Mesenchymal stem cell (in vitro differentiated cells and primary cell): Measurements from ENCODE around the gene TCF4.
A peak's percentile ranks its signal among the peaks of the same experiment; 100 is the strongest.

ENCODE experiments used
- DNase-seq: peaks from one replicate; pipeline ENCODE4 v3.0.0-alpha.2; 2013
- H2AFZ ChIP-seq: one replicate; pipeline ENCODE4 v1.6.1; 2013; ENCODE audit warnings: low read depth, mild to moderate bottlenecking, control low read depth, inconsistent platforms, low read length, moderate library complexity
- H2AK5ac ChIP-seq: 2 replicates; pipeline ENCODE4 v1.6.1; 2013; ENCODE audit warnings: low read length, moderate library complexity, mild to moderate bottlenecking, inconsistent platforms; ENCODE audit not compliant: severe bottlenecking
- H2BK120ac ChIP-seq: one replicate; pipeline ENCODE4 v1.6.1; 2013; ENCODE audit warnings: low read depth, mild to moderate bottlenecking, inconsistent platforms, low read length, moderate library complexity
- H2BK12ac ChIP-seq, 2 experiments: one replicate each; pipeline ENCODE4 v1.6.1; 2013; ENCODE audit warnings: inconsistent platforms in 2 of 2, low read length in 2 of 2, mild to moderate bottlenecking in 2 of 2, moderate library complexity in 2 of 2, control low read depth in 1 of 2
- H2BK15ac ChIP-seq: one replicate; pipeline ENCODE4 v1.6.1; 2013; ENCODE audit warnings: mild to moderate bottlenecking, low read depth, inconsistent platforms; ENCODE audit not compliant: poor library complexity, severe bottlenecking
- H2BK5ac ChIP-seq: 2 replicates; pipeline ENCODE4 v1.6.1; 2013; ENCODE audit warnings: low read depth, mild to moderate bottlenecking, low read length, control low read depth, inconsistent platforms; ENCODE audit not compliant: poor library complexity, severe bottlenecking
- H3K14ac ChIP-seq, 2 experiments: one replicate each; pipeline ENCODE4 v1.6.1; 2013; ENCODE audit warnings: inconsistent platforms in 2 of 2, low read length in 2 of 2, control low read depth in 1 of 2, mild to moderate bottlenecking in 1 of 2, moderate library complexity in 1 of 2
- H3K18ac ChIP-seq, 2 experiments: one replicate each; pipeline ENCODE4 v1.6.1; 2013; ENCODE audit warnings: inconsistent platforms in 2 of 2, low read length in 2 of 2, control low read depth in 1 of 2, low read depth in 1 of 2, mild to moderate bottlenecking in 1 of 2
- H3K23ac ChIP-seq, 2 experiments: one replicate each; pipeline ENCODE4 v1.6.1; 2013; ENCODE audit warnings: inconsistent platforms in 2 of 2, low read length in 2 of 2, mild to moderate bottlenecking in 2 of 2, moderate library complexity in 2 of 2, control low read depth in 1 of 2
- H3K27ac ChIP-seq: 2 replicates; pipeline ENCODE4 v1.5.1; 2013; ENCODE audit warnings: mild to moderate bottlenecking, moderate library complexity, low read length, control low read depth, inconsistent platforms; ENCODE audit not compliant: poor library complexity, severe bottlenecking
- H3K27me3 ChIP-seq, 2 experiments: 2 replicates each; pipeline versions ENCODE4 v1.6.1 to v1.7.0; 2013; ENCODE audit warnings: low read length in 2 of 2, mild to moderate bottlenecking in 2 of 2, moderate library complexity in 2 of 2, control low read depth in 1 of 2, inconsistent platforms in 1 of 2; ENCODE audit not compliant: control insufficient read depth in 1 of 2, insufficient read depth in 1 of 2
- H3K36me3 ChIP-seq, 2 experiments: 2 replicates each; pipeline versions ENCODE4 v1.6.1 to v1.7.0; 2013; ENCODE audit warnings: low read length in 2 of 2, control low read depth in 1 of 2, inconsistent platforms in 1 of 2, low read depth in 1 of 2, mild to moderate bottlenecking in 1 of 2; ENCODE audit not compliant: insufficient read depth in 2 of 2, control insufficient read depth in 1 of 2
- H3K4ac ChIP-seq, 2 experiments: one replicate each; pipeline ENCODE4 v1.6.1; 2013; ENCODE audit warnings: inconsistent platforms in 2 of 2, low read length in 2 of 2, mild to moderate bottlenecking in 2 of 2, moderate library complexity in 2 of 2, control low read depth in 1 of 2, low read depth in 1 of 2
- H3K4me1 ChIP-seq: 2 replicates; pipeline ENCODE4 v1.6.1; 2013; ENCODE audit warnings: low read depth, low read length, control low read depth; ENCODE audit not compliant: control insufficient read depth, insufficient read depth
- H3K4me2 ChIP-seq: 2 replicates; pipeline ENCODE4 v1.6.1; 2013; ENCODE audit warnings: low read length, mild to moderate bottlenecking, inconsistent platforms; ENCODE audit not compliant: poor library complexity, severe bottlenecking
- H3K4me3 ChIP-seq, 2 experiments: 2 replicates each; pipeline versions ENCODE4 v1.5.1 to v1.7.0; 2013; ENCODE audit warnings: low read length in 2 of 2, mild to moderate bottlenecking in 2 of 2, control low read depth in 1 of 2, low read depth in 1 of 2; ENCODE audit not compliant: insufficient read depth in 1 of 2
- H3K79me1 ChIP-seq: replicated peaks from 2 replicates; pipeline ENCODE4 v1.6.1; 2013; ENCODE audit warnings: mild to moderate bottlenecking, control low read depth, low read length, inconsistent platforms; ENCODE audit not compliant: poor library complexity, severe bottlenecking
- H3K9ac ChIP-seq: 2 replicates; pipeline ENCODE4 v1.7.0; 2013; ENCODE audit warnings: mild to moderate bottlenecking, low read length, moderate library complexity
- H3K9me3 ChIP-seq: 2 replicates; pipeline ENCODE4 v1.7.0; 2013; ENCODE audit warnings: mild to moderate bottlenecking, low read length; ENCODE audit not compliant: control insufficient read depth
- H4K8ac ChIP-seq: one replicate; pipeline ENCODE4 v1.6.1; 2013; ENCODE audit warnings: inconsistent platforms, mild to moderate bottlenecking, low read length, moderate library complexity
- H4K91ac ChIP-seq: one replicate; pipeline ENCODE4 v1.6.1; 2013; ENCODE audit warnings: mild to moderate bottlenecking, low read length, inconsistent platforms
- WGBS: methylation state at CpG from one replicate; pipeline ENCODE4 v1.1.7; 2013; ENCODE audit warnings: mixed read lengths; 5-methylcytosine and 5-hydroxymethylcytosine counted together

Gene TCF4

DNA sequence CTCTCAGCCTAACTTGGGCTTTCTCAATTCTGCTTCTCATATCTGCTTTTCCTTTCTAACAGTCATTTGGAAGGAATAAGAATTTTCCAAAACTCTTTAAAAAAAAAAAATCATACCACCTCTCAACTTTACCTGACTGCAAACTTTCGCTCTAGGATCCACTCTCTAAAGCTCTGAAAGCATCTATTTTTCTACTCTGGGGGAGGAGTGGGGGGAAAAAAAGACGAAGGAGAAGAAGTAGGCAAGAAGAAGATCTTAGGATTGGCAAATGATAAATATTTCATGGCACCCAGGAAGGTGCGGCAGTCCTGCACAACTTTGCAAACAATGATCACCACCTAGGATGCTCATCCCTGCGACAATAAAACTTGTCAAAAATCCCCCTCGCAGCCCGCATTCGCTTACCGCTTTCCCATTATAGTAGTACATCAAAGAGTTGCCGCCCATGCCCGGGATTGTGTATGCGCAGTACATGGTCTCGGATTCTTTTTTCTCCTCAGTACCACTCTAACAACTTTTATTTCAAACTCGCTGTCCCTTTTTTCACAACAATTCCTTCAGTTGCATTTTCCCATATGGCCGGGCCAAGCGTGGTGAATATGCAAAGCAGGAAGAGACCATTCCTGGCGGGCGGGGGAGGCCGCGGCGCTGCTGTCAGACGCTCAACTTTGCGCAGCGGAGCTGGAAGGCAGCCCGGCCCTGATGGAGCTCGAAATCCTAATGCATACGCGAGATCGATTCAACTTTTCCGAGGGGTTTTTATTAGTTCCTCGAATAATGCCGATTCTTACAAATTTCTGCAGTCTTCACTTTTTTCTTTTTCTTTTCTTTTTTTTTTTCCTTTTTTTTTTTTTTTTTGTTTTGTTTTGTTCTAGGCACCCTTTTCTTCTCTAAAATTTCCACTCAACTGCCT is 266.5 kb downstream of the TCF4 start:
- Histone ChIP-seq H2BK120ac (no peak overlapping the region), H3K9ac (peak overlapping the region; percentile 83), H3K36me3 (no peaks in the 10 kb centered on the region), H2AFZ (no peak overlapping the region), H2BK12ac (peak overlapping the region in 1 of 2 experiments; percentile 84), H3K23ac (no peak overlapping the region), H3K79me1 (peaks cover 11% of the 10 kb centered on the region), H3K4me1 (peaks cover 2% of the 10 kb centered on the region), H3K4ac (no peak overlapping the region), H3K4me2 (peak overlapping the region; percentile 90), H3K27me3 (no peaks in the 10 kb centered on the region), H4K91ac (no peak overlapping the region), H3K14ac (no peak overlapping the region), H2BK5ac (no peak overlapping the region), H2AK5ac (no peak overlapping the region), H3K4me3 (peak overlapping the region; percentile 55 to 84), H2BK15ac (no peak overlapping the region), H4K8ac (peak overlapping the region; percentile 49), H3K9me3 (no peaks in the 10 kb centered on the region), H3K27ac (peak overlapping the region; percentile 76), H3K18ac (peak overlapping the region; percentile 52 to 79)
- DNase-seq: peak; percentile 93
- WGBS: 2% methylated on average over 22 of the region's 31 CpGs

DNA sequence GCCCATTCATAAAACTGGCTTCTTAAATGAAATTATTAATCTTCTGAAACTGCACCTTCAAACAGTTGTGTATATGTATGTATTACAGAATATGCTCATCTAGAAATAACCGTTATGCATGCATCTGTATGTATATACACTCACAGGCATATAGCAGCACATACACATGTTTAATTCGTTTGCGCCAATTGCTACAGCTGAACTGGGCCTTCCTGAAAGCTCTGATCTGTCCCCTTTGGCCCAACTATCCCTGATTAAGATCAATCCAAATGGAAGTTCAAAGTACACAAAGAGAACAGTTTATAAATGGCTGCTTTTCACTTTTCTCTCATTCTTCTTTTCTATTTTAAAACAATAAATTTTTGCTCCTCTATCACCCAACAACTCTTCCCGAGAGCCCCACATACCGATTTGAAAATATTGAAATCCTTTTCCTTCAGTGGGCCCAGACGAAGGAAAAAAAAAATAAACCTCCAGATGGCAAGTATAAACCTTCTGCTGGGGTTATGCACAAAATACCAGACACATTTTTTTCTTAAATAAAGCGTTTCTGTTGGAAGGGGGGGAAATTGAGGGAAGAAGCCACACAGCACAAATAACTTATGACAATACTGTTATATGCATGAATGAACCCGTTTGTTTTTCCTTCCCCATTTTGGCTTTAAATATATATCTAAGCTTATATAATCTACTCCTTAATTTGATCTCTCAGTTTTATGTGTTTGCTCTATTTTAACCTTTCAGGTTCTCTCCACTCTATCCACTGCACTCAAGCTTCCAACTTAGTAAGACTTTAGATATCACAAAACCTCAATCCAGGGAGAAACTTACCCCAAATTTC is 267.3 kb downstream of the TCF4 start:
- Histone ChIP-seq H3K14ac (no peak overlapping the region), H4K8ac (no peak overlapping the region), H3K4me3 (peak overlapping the region in 1 of 2 experiments; percentile 84), H3K4me2 (peak overlapping the region; percentile 90), H3K9ac (peak overlapping the region; percentile 83), H3K27me3 (no peaks in the 10 kb centered on the region), H3K79me1 (peaks cover 11% of the 10 kb centered on the region), H4K91ac (no peak overlapping the region), H2AFZ (no peak overlapping the region), H3K36me3 (no peaks in the 10 kb centered on the region), H2BK120ac (no peak overlapping the region), H2BK15ac (no peak overlapping the region), H3K4ac (no peak overlapping the region), H2BK12ac (no peak overlapping the region), H3K27ac (no peak overlapping the region), H3K18ac (no peak overlapping the region), H3K4me1 (peaks cover 2% of the 10 kb centered on the region), H2AK5ac (no peak overlapping the region), H3K9me3 (no peaks in the 10 kb centered on the region), H3K23ac (no peak overlapping the region), H2BK5ac (no peak overlapping the region)
- DNase-seq: peak; percentile 29
- WGBS: 60% methylated on average over 6 of the region's 8 CpGs

DNA sequence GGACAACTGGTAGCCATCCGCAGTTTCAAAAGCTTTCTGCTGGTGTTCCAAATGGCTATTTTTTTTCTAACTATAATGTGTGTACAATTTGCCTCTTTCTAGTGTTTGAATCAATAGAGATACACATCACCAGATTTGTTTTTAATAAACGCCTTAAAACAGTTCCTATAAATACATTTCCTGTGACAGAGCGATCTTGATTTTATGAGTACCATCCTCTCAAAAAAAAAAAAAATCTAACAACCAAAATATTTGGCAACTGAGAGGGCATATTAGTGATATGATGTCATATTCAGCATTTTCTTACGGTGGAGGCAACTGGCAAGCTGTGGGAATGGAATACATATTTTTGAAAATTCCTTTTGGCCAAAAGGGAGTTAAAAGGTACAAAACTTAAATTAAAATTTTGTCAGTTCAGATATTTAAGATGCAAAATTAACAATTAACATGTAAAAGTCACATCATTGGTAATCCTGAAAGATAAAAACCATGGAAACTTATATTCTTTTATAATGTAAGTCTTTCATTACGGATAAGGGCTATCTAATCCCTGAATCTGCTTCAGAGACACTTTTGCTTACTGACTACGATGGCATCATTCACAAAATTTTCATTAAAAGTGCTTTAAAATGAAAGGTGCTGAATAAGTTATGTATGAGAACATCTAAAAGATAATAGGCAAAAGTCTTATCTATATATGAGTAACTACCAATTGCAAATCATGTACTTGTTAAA is 268.4 kb downstream of the TCF4 start:
- WGBS: 89% methylated on average over 1 of the region's 6 CpGs
- peak overlapping the region; percentile 70 to 83 for H3K18ac ChIP-seq
- H4K91ac ChIP-seq: no peak overlapping the region
- H3K4me2 ChIP-seq: no peak overlapping the region
- H2BK12ac ChIP-seq: no peak overlapping the region
- no peak overlapping the region for H3K27ac ChIP-seq
- H2AK5ac ChIP-seq: no peak overlapping the region
- H2AFZ ChIP-seq: no peak overlapping the region
- peak overlapping the region; percentile 83 for H3K9ac ChIP-seq
- no peak overlapping the region for H3K23ac ChIP-seq
- H4K8ac ChIP-seq: no peak overlapping the region
- no peaks in the 10 kb centered on the region for H3K9me3 ChIP-seq
- H3K36me3 ChIP-seq: no peaks in the 10 kb centered on the region
- peaks cover 13% of the 10 kb centered on the region for H3K79me1 ChIP-seq
- H3K14ac ChIP-seq: no peak overlapping the region
- H3K4me1 ChIP-seq: peaks cover 2% of the 10 kb centered on the region
- H2BK15ac ChIP-seq: no peak overlapping the region
- H2BK5ac ChIP-seq: no peak overlapping the region
- no peak overlapping the region for H2BK120ac ChIP-seq
- H3K4ac ChIP-seq: peak overlapping the region in 1 of 2 experiments; percentile 51
- no peaks in the 10 kb centered on the region for H3K27me3 ChIP-seq
- no peak for DNase-seq
- H3K4me3 ChIP-seq: peak overlapping the region in 1 of 2 experiments; percentile 84
